Breast epithelium (tissue), 3 donors: ENCODE measurements around the gene EDC3.

Source experiments
- POLR2A ChIP-seq: fragments of 450-650 bp; IDR thresholded peaks from one replicate; pipeline ENCODE4 v1.6.1; 2016; ENCODE audit warnings: antibody characterized with exemption, mild to moderate bottlenecking, moderate library complexity
- POLR2AphosphoS5 ChIP-seq, 3 donors: sonication (generic); formaldehyde crosslinking; IDR thresholded peaks; one replicate each; pipeline ENCODE4 v1.6.1; 2017; ENCODE audit warnings: antibody characterized with exemption in 3 of 3
- TF ChIP-seq, protein P1 (sequence below), 3 donors: fragments of 450-650 bp; IDR thresholded peaks; one replicate each; pipeline ENCODE4 v1.5.1; 2016 to 2017; ENCODE audit warnings: antibody characterized with exemption in 3 of 3, mild to moderate bottlenecking in 3 of 3, moderate library complexity in 3 of 3

DNA sequence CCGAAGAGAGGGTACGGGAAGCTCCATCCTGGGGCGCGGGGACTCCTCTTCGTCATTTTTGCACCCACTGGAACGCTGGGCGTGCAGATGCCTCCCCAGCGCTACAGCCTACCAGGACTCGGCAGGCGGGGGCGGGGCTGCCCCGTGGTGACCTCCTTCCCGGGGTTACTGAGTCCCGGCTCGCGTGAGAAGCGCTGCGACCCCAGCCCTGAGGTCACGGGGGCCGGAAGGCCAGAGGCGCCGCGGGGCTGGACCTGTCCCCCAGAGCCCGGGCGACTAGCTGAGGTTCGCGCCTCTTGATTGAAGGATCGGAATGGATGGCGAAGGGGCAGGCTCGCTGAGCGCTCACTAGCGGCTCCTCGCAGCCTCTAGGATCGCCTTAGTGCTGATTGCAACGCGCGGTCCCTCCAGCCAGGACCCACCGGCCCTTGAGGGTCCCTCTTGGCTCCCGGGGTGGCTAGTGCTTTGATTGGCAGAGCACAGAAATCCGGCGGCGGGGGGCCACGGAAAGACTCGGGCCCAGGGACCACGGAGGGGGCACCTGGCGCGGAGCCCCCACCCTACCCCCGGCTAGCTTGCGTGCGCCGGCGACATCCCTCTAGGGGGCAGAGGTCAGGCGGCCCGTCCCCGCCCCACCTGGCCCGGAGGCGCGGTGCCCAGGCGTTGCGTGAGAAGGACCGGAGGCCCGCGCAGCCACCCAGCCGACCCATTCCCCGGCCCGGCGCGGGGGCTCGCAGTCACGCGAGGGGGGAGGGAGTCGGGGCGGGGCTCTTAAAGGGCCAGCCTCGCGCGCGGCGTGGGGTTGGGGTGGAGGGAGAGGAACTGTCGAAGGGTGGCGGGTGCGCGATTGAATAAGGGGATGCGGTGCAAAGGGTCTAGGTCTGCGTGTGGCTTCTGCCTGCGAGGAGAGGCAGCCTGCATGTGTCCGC is 30.3 kb upstream of the EDC3 start:
- TF ChIP-seq POLR2A: no peak
- TF ChIP-seq, protein P1, sequence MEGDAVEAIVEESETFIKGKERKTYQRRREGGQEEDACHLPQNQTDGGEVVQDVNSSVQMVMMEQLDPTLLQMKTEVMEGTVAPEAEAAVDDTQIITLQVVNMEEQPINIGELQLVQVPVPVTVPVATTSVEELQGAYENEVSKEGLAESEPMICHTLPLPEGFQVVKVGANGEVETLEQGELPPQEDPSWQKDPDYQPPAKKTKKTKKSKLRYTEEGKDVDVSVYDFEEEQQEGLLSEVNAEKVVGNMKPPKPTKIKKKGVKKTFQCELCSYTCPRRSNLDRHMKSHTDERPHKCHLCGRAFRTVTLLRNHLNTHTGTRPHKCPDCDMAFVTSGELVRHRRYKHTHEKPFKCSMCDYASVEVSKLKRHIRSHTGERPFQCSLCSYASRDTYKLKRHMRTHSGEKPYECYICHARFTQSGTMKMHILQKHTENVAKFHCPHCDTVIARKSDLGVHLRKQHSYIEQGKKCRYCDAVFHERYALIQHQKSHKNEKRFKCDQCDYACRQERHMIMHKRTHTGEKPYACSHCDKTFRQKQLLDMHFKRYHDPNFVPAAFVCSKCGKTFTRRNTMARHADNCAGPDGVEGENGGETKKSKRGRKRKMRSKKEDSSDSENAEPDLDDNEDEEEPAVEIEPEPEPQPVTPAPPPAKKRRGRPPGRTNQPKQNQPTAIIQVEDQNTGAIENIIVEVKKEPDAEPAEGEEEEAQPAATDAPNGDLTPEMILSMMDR (IDR thresholded peaks at IDR 0.05): no peak
- TF ChIP-seq POLR2AphosphoS5 (IDR thresholded peaks at IDR 0.05): no peak
